ENCODE results near the gene NDUFA6.

- TF ChIP-seq CTCF (optimal IDR thresholded peaks at IDR 0.05 in 1 of 3, IDR thresholded peaks at IDR 0.05 in 1 of 3, conservative IDR thresholded peaks at IDR 0.05 in 1 of 3; ENCODE audit: extremely low read depth in 1 of 3, insufficient read depth in 2 of 3, low read length in 3 of 3) (no peak), EZH2 (IDR thresholded peaks at IDR 0.05; ENCODE audit: low read length) (no peak)
These were observed 41.0 kb upstream of the NDUFA6 start for GRCh38 chr22:42131562-42131961.
